T follicular helper cell (primary cell): ENCODE results near the gene SPATA31D1.

Experiments
- DNase-seq: peaks from one replicate; pipeline ENCODE4 v3.0.0-alpha.2; 2020; ENCODE audit warnings: low read depth

Gene SPATA31D1

GRCh38 chr9:82022121-82022520 lies 33.5 kb downstream of the SPATA31D1 start:
- DNase-seq = no peak

DNA sequence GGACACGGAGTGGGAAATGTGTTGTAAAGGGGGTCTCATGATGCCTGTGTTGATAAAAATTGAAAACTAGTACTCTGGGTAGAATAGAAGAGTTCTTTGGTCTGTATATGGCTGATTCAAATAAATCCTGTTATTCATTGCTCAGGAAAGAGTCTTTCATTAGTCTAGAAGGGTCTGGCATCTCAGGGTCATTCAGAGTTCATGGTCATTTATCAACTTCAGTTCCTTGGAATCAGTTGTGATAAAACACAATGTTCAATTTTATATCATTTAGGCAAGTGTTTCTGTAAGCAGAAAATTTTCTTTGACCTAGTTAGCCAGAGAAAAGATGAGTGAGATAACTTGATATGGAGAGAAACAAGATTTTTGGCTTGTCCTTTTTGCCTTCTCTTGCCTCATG lies 36.3 kb downstream of the SPATA31D1 start:
- no peak for DNase-seq

DNA sequence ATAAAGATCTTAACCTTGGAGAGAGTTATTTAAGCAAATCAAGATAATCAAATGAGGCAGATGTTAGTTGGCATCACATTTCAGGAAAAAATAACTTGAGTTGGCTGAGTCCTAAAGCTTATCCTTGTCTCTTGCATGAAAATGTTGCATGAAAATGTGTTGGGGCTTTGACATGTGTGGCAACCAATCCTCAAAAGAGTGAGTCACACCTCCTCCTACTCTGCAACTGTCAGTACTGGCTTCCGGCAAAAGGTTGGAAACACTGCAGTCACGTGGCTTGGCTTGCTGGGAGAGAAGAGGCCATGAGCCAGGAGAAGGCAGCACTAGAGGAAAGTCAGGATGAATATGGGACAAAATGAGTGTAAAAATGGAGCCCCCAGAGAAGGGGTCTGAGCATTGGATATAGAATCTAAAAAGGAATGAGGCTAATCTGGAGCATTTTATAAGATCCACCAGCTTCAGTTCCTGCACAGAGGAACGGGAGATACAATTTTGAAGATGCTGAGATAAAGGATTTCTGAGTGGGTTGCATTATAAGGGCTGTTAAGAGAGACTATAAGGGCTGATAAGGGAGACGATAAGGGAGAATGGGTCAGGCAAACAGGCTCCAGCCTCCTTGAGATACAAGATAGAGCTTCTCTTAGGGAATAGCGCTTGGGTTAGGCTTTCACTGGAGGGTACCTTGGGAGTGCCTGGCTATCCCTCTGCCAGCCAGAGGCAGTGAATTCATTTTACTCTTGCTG lies 43.1 kb downstream of the SPATA31D1 start:
- DNase-seq = no peak

DNA sequence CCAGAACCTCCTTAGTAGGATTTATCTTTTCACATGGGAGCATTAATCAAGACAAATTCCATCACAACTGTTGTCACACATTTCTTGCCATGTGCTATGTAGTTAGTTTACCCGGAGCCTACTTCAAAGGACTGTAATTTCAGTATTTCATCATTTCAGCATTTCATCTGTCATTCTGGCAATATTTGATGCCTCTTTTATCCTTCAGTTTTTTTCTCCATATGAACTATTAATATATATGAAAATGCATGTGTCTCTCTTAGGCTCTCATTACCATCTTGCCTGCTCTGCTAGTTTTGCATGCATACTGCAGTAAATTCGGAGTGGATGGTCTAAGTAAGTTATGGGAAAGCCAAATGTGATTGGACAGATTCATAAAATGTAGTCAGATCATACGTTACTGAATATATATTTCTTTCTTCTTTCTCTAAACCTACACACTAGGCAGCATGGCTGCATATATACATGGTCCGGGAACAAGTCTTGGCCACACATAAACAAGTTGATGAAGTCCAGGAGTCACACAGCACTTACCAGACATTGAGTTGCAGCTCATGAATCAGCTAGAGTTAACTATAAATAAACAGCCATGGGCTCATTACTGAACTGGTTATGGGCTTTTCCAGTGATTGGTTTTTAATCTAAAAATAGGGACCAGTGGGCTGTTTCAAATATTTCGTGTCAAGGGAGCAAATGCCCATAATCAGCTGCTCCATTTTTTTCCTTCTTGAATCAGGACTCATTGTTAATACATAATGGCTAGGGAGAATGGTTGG lies 46.6 kb downstream of the SPATA31D1 start:
- DNase-seq = no peak

GRCh38 chr9:82036086-82036485 lies 47.5 kb downstream of the SPATA31D1 start:
- no peak for DNase-seq

DNA sequence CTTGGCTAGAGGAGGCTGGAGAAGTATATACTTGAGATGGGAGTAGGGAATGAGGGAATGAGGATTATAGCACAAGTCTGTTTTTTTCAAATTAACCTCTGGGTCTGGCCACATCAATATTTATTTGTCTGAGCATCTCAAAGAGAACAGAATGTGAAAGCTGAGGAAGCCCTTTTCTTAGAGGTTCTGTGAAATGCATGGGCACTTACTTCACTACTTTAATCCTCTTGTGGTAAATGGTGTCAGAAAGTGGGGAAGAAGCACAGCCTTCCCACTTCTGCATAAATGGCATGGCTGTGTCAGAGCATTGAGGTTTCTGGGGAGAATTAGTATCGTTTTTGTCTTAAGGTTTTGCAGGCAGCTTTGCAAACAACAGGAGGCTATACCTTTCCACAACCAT lies 48.6 kb downstream of the SPATA31D1 start:
- no peak for DNase-seq

GRCh38 chr9:82038897-82039296 lies 50.3 kb downstream of the SPATA31D1 start:
- DNase-seq = no peak
